PC-9 (cell line): ENCODE data around the gene IFRD2. TPM values are rescaled to one million over a fixed set of nuclear protein-coding genes. Genes with fewer than 3 reads are reported as not detected.

Source experiments
- BruUV-seq: library from RNA; stranded (reverse); fragments of 400-500 nt; replicated peaks from 2 replicates; lab custom pipeline; 2021; lab: Mats Ljungman, UMichigan
- CTCF ChIA-PET: fragments of 300-600 bp; sonication (Branson Sonifier 250); formaldehyde crosslinking; loops from one replicate; lab custom pipeline; 2022; ENCODE audit warnings: antibody characterized with exemption; lab: Charles Lee
- POLR2A ChIA-PET: fragments of 300-600 bp; sonication (Branson Sonifier 250); formaldehyde crosslinking; loops from one replicate; lab custom pipeline; 2022; ENCODE audit warnings: antibody characterized with exemption; ENCODE audit not compliant: unreplicated experiment; lab: Charles Lee
- DNase-seq, 2 experiments: peaks; one replicate each; pipeline versions ENCODE4 v3.0.0 to v3.0.0-alpha.2; 2015 to 2022; ENCODE audit warnings: mixed read lengths in 1 of 2
- H2AFZ ChIP-seq: fragments of 200-600 bp; sonication (generic); 2 replicates; pipeline ENCODE4 v1.8.1; 2017; ENCODE audit warnings: antibody characterized with exemption
- H3F3A ChIP-seq: fragments of 200-600 bp; sonication (generic); 2 replicates; pipeline ENCODE4 v1.8.1; 2017; ENCODE audit warnings: antibody characterized with exemption, mild to moderate bottlenecking, low read depth; ENCODE audit not compliant: insufficient read depth
- H3K27ac ChIP-seq: fragments of 200-600 bp; sonication (generic); 2 replicates; pipeline ENCODE4 v1.6.1; 2016; ENCODE audit warnings: mixed run types
- H3K27me3 ChIP-seq: fragments of 200-600 bp; sonication (generic); 2 replicates; pipeline ENCODE4 v1.6.1; 2016; ENCODE audit warnings: low read depth, mixed run types; ENCODE audit not compliant: insufficient read depth
- H3K36me3 ChIP-seq: fragments of 200-600 bp; sonication (generic); 2 replicates; pipeline ENCODE4 v1.6.1; 2016; ENCODE audit warnings: low read depth, mixed run types
- H3K4me1 ChIP-seq: fragments of 200-600 bp; sonication (generic); replicated peaks from 2 replicates; pipeline ENCODE4 v1.6.1; 2016; ENCODE audit warnings: mixed run types; ENCODE audit not compliant: insufficient read depth
- H3K4me2 ChIP-seq: fragments of 200-600 bp; sonication (generic); 2 replicates; pipeline ENCODE4 v1.6.1; 2017; ENCODE audit warnings: mixed run types
- H3K4me3 ChIP-seq: fragments of 200-600 bp; sonication (generic); 2 replicates; pipeline ENCODE4 v1.6.1; 2016; ENCODE audit warnings: mixed run types
- H3K79me2 ChIP-seq: fragments of 200-600 bp; sonication (generic); 2 replicates; pipeline ENCODE4 v1.6.1; 2017; ENCODE audit warnings: low read depth, mixed run types
- H3K9me2 ChIP-seq: fragments of 200-600 bp; sonication (generic); 2 replicates; pipeline ENCODE4 v1.8.1; 2017; ENCODE audit warnings: mild to moderate bottlenecking; ENCODE audit not compliant: insufficient read depth
- H3K9me3 ChIP-seq: fragments of 200-600 bp; sonication (generic); 2 replicates; pipeline ENCODE4 v1.8.1; 2016; ENCODE audit warnings: low read depth; ENCODE audit not compliant: insufficient read depth
- H4K20me1 ChIP-seq: fragments of 200-600 bp; sonication (generic); 2 replicates; pipeline ENCODE4 v1.8.1; 2017; ENCODE audit not compliant: insufficient read depth
- CTCF ChIP-seq: fragments of 200-600 bp; sonication (generic); conservative IDR thresholded peaks from 2 replicates; pipeline ENCODE4 v1.6.1; 2017; ENCODE audit warnings: mixed run types, antibody characterized with exemption, mild to moderate bottlenecking, moderate library complexity
- EZH2 ChIP-seq: fragments of 200-600 bp; sonication (generic); IDR thresholded peaks from 2 replicates; pipeline ENCODE4 v1.8.0; 2017; ENCODE audit warnings: antibody characterized with exemption, low read depth
- intact Hi-C: fragments of 100-400 bp; cut with micrococcal nuclease; formaldehyde crosslinking; loops from one replicate; pipeline ENCODE4 v1.10.0; 2022; ENCODE audit not compliant: unreplicated experiment
- total RNA-seq: library from RNA; stranded (reverse); gene quantifications from 2 replicates; pipeline ENCODE4 v1.2.3, GENCODE V29; 2021

The IFRD2 gene
- total RNA-seq, 1 experiment from 2014 or later: 93.1 TPM

- Histone ChIP-seq H3K27ac (no peak overlapping the region), H3F3A (peaks cover 37% of the 10 kb centered on the region; the same call in 1 of the 2 replicates), H3K4me3 (no peak overlapping the region), H2AFZ (no peak overlapping the region), H3K4me1 (peaks cover 25% of the 10 kb centered on the region), H3K36me3 (no peaks in the 10 kb centered on the region), H3K9me3 (no peaks in the 10 kb centered on the region), H3K79me2 (peaks cover 32% of the 10 kb centered on the region), H3K9me2 (no peaks in the 10 kb centered on the region), H4K20me1 (no peaks in the 10 kb centered on the region), H3K4me2 (peak overlapping the region; percentile 73), H3K27me3 (no peaks in the 10 kb centered on the region)
- POLR2A ChIA-PET: no interaction called here
- CTCF ChIA-PET: interaction anchor here (0.7 kb wide), 1 partner anchor 54 kb away, joined by 10 read pairs; no protein-coding TSS in a partner anchor
- intact Hi-C loops: loop anchor here (5.0 kb wide), 2 partner anchors 72 to 112 kb away; partner anchors contain the start of gene SEMA3B
- TF ChIP-seq CTCF (no peak), EZH2 (no peak)
- no peak for DNase-seq
- no TSS peak for BruUV-seq
These were observed 46.7 kb upstream of the IFRD2 start for GRCh38 chr3:50338965-50339364.

GRCh38 chr3:50337175-50337861 is 45.1 kb upstream of the IFRD2 start:
- peak overlapping the region; percentile 83 for H3K4me3 ChIP-seq
- peaks cover 37% of the 10 kb centered on the region; the same call in 1 of the 2 replicates for H3F3A ChIP-seq
- no TSS peak for BruUV-seq
- H3K4me1 ChIP-seq: peaks cover 25% of the 10 kb centered on the region
- H3K4me2 ChIP-seq: peak overlapping the region; percentile 73
- H2AFZ ChIP-seq: peak overlapping the region; percentile 80
- no peaks in the 10 kb centered on the region for H3K36me3 ChIP-seq
- DNase-seq: peak; percentile 92 to 99
- ChIA-PET CTCF (interaction anchor here (0.5 to 1.3 kb wide), 6 partner anchors 10 to 109 kb away, joined by 3 to 7 read pairs (median 4); partner anchors contain the start of genes CYB561D2 and NPRL2), POLR2A (interaction anchor here (0.6 to 1.5 kb wide), 14 partner anchors 13 to 997 kb away, joined by 3 to 8 read pairs (median 5); partner anchors contain the start of genes CYB561D2, GNAI2, HEMK1 and HYAL3)
- H4K20me1 ChIP-seq: no peaks in the 10 kb centered on the region
- TF ChIP-seq CTCF: no peak
- TF ChIP-seq EZH2: no peak
- H3K9me3 ChIP-seq: no peaks in the 10 kb centered on the region
- H3K27me3 ChIP-seq: no peaks in the 10 kb centered on the region
- peak overlapping the region; percentile 64 for H3K27ac ChIP-seq
- intact Hi-C loops: loop anchor here (5.0 kb wide), 2 partner anchors 70 to 110 kb away; partner anchors contain the start of gene SEMA3B
- no peaks in the 10 kb centered on the region for H3K9me2 ChIP-seq
- H3K79me2 ChIP-seq: peaks cover 42% of the 10 kb centered on the region

- intact Hi-C loops: loop anchor here (5.0 kb wide), 2 partner anchors 69 to 109 kb away; partner anchors contain the start of gene SEMA3B
- peaks cover 25% of the 10 kb centered on the region for H3K4me1 ChIP-seq
These were observed 44.4 kb upstream of the IFRD2 start for GRCh38 chr3:50336452-50337174.

More at GRCh38 chr3:50336452-50337174, 44.4 kb upstream of the IFRD2 start:
- H3K27ac ChIP-seq: peak overlapping the region; percentile 64
- no peaks in the 10 kb centered on the region for H3K27me3 ChIP-seq
- H3K36me3 ChIP-seq: no peaks in the 10 kb centered on the region
- BruUV-seq: TSS peak; percentile 71
- peak overlapping the region; percentile 83 for H3K4me3 ChIP-seq
- H2AFZ ChIP-seq: peak overlapping the region; percentile 80
- H3F3A ChIP-seq: peaks cover 37% of the 10 kb centered on the region; the same call in 1 of the 2 replicates
- no peak for TF ChIP-seq EZH2
- no peak for TF ChIP-seq CTCF
- H3K4me2 ChIP-seq: peak overlapping the region; percentile 73
- ChIA-PET POLR2A (interaction anchor here (0.5 to 1.5 kb wide), 11 partner anchors 14 to 470 kb away, joined by 3 to 8 read pairs (median 6); partner anchors contain the start of genes CYB561D2, GNAI2, HEMK1 and HYAL3), CTCF (interaction anchor here (0.5 to 1.3 kb wide), 6 partner anchors 10 to 96 kb away, joined by 3 to 7 read pairs (median 6); partner anchors contain the start of genes CYB561D2 and NPRL2)
- peaks cover 42% of the 10 kb centered on the region for H3K79me2 ChIP-seq
- H3K9me2 ChIP-seq: no peaks in the 10 kb centered on the region
- DNase-seq: no peak
- no peaks in the 10 kb centered on the region for H4K20me1 ChIP-seq
- no peaks in the 10 kb centered on the region for H3K9me3 ChIP-seq
